ENCODE results near the gene PCNP. TPM values are rescaled to one million over a fixed set of nuclear protein-coding genes. Genes with fewer than 3 reads are reported as not detected.

The PCNP gene
- total RNA-seq, 2 donors from 2014 or later, result 117 to 122 TPM

- TF ChIP-seq CTCF (IDR thresholded peaks at IDR 0.05), result no peak
- Histone ChIP-seq H3K27me3 (no peaks in the 10 kb centered on the region), H3K4me1 (no peaks in the 10 kb centered on the region), H3K27ac (no peak overlapping the region), H3K4me3 (no peak overlapping the region), H3K36me3 (no peaks in the 10 kb centered on the region), H3K9me3 (no peaks in the 10 kb centered on the region), H3K9ac (ENCODE audit: low read depth in 2 of 2, low read length in 2 of 2) (no peak overlapping the region)
- no peak for DNase-seq
- intact Hi-C loops (cut with DNase I), result no loop called here
These were observed 45.8 kb downstream of the PCNP start for GRCh38 chr3:101619734-101620133.

GRCh38 chr3:101623656-101624055, 49.7 kb downstream of the PCNP start:
- no peaks in the 10 kb centered on the region for H3K4me1 ChIP-seq
- H3K36me3 ChIP-seq, result no peaks in the 10 kb centered on the region
- H3K4me3 ChIP-seq, result no peak overlapping the region
- H3K27me3 ChIP-seq, result no peaks in the 10 kb centered on the region
- TF ChIP-seq CTCF (IDR thresholded peaks at IDR 0.05), result no peak
- no peaks in the 10 kb centered on the region for H3K9me3 ChIP-seq
- intact Hi-C loops (cut with DNase I), result no loop called here
- no peak overlapping the region for H3K9ac ChIP-seq (ENCODE audit: low read depth in 2 of 2, low read length in 2 of 2)
- no peak overlapping the region for H3K27ac ChIP-seq
- DNase-seq, result no peak

GRCh38 chr3:101624857-101625256, 50.9 kb downstream of the PCNP start:
- no peak for TF ChIP-seq CTCF (IDR thresholded peaks at IDR 0.05)
- intact Hi-C loops (cut with DNase I), result no loop called here
- Histone ChIP-seq H3K27ac (no peak overlapping the region), H3K9me3 (no peaks in the 10 kb centered on the region), H3K4me1 (no peaks in the 10 kb centered on the region), H3K9ac (ENCODE audit: low read depth in 2 of 2, low read length in 2 of 2) (no peak overlapping the region), H3K36me3 (no peaks in the 10 kb centered on the region), H3K4me3 (no peak overlapping the region), H3K27me3 (no peaks in the 10 kb centered on the region)
- no peak for DNase-seq

- H3K9ac ChIP-seq (ENCODE audit: low read depth in 2 of 2, low read length in 2 of 2), result no peak overlapping the region
- DNase-seq, result no peak
- H3K9me3 ChIP-seq, result no peaks in the 10 kb centered on the region
- H3K27me3 ChIP-seq, result no peaks in the 10 kb centered on the region
- no peaks in the 10 kb centered on the region for H3K36me3 ChIP-seq
- no peak overlapping the region for H3K27ac ChIP-seq
- intact Hi-C loops (cut with DNase I), result no loop called here
- H3K4me1 ChIP-seq, result no peaks in the 10 kb centered on the region
- no peak for TF ChIP-seq CTCF (IDR thresholded peaks at IDR 0.05)
- H3K4me3 ChIP-seq, result no peak overlapping the region
These were observed 51.9 kb downstream of the PCNP start for GRCh38 chr3:101625879-101626278.

- no peaks in the 10 kb centered on the region for H3K4me1 ChIP-seq
- H3K27me3 ChIP-seq, result no peaks in the 10 kb centered on the region
- TF ChIP-seq CTCF (IDR thresholded peaks at IDR 0.05), result no peak
- no peak for DNase-seq
- H3K9ac ChIP-seq (ENCODE audit: low read depth in 2 of 2, low read length in 2 of 2), result no peak overlapping the region
- no peaks in the 10 kb centered on the region for H3K36me3 ChIP-seq
- intact Hi-C loops (cut with DNase I), result no loop called here
- H3K4me3 ChIP-seq, result no peak overlapping the region
- H3K27ac ChIP-seq, result no peak overlapping the region
- no peaks in the 10 kb centered on the region for H3K9me3 ChIP-seq
These were observed 55.2 kb downstream of the PCNP start for GRCh38 chr3:101629219-101629618.

All from colonic mucosa (tissue), 4 donors.